ENCODE results near the gene GALNT17.
"Not testable (repeated sequence)": the region's sequence is repeated elsewhere in the genome, so short reads cannot be mapped to it uniquely, and the experiment has no call there.

GALNT17 gene

GRCh38 chr7:71584256-71584655 is 452.3 kb downstream of the GALNT17 start:
- no peak for DNase-seq

- no peak for DNase-seq
Measured at GRCh38 chr7:71591876-71592275, 459.9 kb downstream of the GALNT17 start.

- not testable (repeated sequence) for DNase-seq
Measured at GRCh38 chr7:71592388-71592787, 460.4 kb downstream of the GALNT17 start.

GRCh38 chr7:71594736-71595135 is 462.8 kb downstream of the GALNT17 start:
- DNase-seq = no peak

GRCh38 chr7:71595176-71595575 is 463.2 kb downstream of the GALNT17 start:
- DNase-seq = no peak

- no peak for DNase-seq
Measured at GRCh38 chr7:71598553-71598952, 466.6 kb downstream of the GALNT17 start.

- DNase-seq = no peak
Measured at GRCh38 chr7:71601851-71602250, 469.9 kb downstream of the GALNT17 start.

GRCh38 chr7:71604818-71605414 is 473.0 kb downstream of the GALNT17 start:
- DNase-seq = no peak

GRCh38 chr7:71611986-71612385 is 480.0 kb downstream of the GALNT17 start:
- DNase-seq = no peak

GRCh38 chr7:71612911-71613310 is 481.0 kb downstream of the GALNT17 start:
- DNase-seq = no peak

- DNase-seq = no peak
Measured at GRCh38 chr7:71613313-71613712, 481.4 kb downstream of the GALNT17 start.

- no peak for DNase-seq
Measured at GRCh38 chr7:71615017-71615416, 483.1 kb downstream of the GALNT17 start.

GRCh38 chr7:71616217-71616616 is 484.3 kb downstream of the GALNT17 start:
- no peak for DNase-seq

GRCh38 chr7:71618278-71618677 is 486.3 kb downstream of the GALNT17 start:
- DNase-seq = no peak

- no peak for DNase-seq
Measured at GRCh38 chr7:71625545-71625944, 493.6 kb downstream of the GALNT17 start.

- no peak for DNase-seq
Measured at GRCh38 chr7:71626206-71626605, 494.3 kb downstream of the GALNT17 start.

GRCh38 chr7:71627651-71628050 is 495.7 kb downstream of the GALNT17 start:
- no peak for DNase-seq

- DNase-seq = no peak
Measured at GRCh38 chr7:71630516-71630915, 498.6 kb downstream of the GALNT17 start.

GRCh38 chr7:71633551-71634008 is 501.6 kb downstream of the GALNT17 start:
- DNase-seq = no peak

GRCh38 chr7:71635849-71636248 is 503.9 kb downstream of the GALNT17 start:
- DNase-seq = not testable (repeated sequence)

GRCh38 chr7:71636329-71636728 is 504.4 kb downstream of the GALNT17 start:
- no peak for DNase-seq

GRCh38 chr7:71637578-71637977 is 505.6 kb downstream of the GALNT17 start:
- DNase-seq = no peak

- no peak for DNase-seq
Measured at GRCh38 chr7:71638108-71638507, 506.2 kb downstream of the GALNT17 start.

GRCh38 chr7:71639382-71640085 is 507.6 kb downstream of the GALNT17 start:
- no peak for DNase-seq

- DNase-seq = not testable (repeated sequence)
Measured at GRCh38 chr7:71643031-71643430, 511.1 kb downstream of the GALNT17 start.
